HEK293 (cell line): ENCODE data around the gene HNRNPUL2.

Experiments used
- GFI1B ChIP-seq: fragments of 450-650 bp; formaldehyde crosslinking; IDR thresholded peaks from 2 replicates; pipeline ENCODE4 v1.5.1; 2016; ENCODE audit warnings: missing biosample characterization, missing genetic modification characterization
- KLF1 ChIP-seq: fragments of 450-650 bp; formaldehyde crosslinking; IDR thresholded peaks from 2 replicates; pipeline ENCODE4 v1.5.1; 2016; ENCODE audit warnings: missing biosample characterization, missing genetic modification characterization
- OSR2 ChIP-seq: fragments of 450-650 bp; formaldehyde crosslinking; IDR thresholded peaks from 2 replicates; pipeline ENCODE4 v1.5.1; 2016; ENCODE audit warnings: missing biosample characterization, missing genetic modification characterization
- SCRT1 ChIP-seq: fragments of 450-650 bp; formaldehyde crosslinking; IDR thresholded peaks from 2 replicates; pipeline ENCODE4 v1.5.1; 2016; ENCODE audit warnings: missing biosample characterization, missing genetic modification characterization, borderline replicate concordance
- SCRT2 ChIP-seq: fragments of 450-650 bp; formaldehyde crosslinking; IDR thresholded peaks from 2 replicates; pipeline ENCODE4 v1.5.1; 2016; ENCODE audit warnings: missing biosample characterization, missing genetic modification characterization
- SP2 ChIP-seq: fragments of 450-650 bp; formaldehyde crosslinking; IDR thresholded peaks from 2 replicates; pipeline ENCODE4 v1.5.1; 2016; ENCODE audit warnings: missing biosample characterization, missing genetic modification characterization
- SP3 ChIP-seq: fragments of 450-650 bp; formaldehyde crosslinking; IDR thresholded peaks from 2 replicates; pipeline ENCODE4 v1.5.1; 2016; ENCODE audit warnings: missing biosample characterization, missing genetic modification characterization
- TRIM28 ChIP-seq: IDR thresholded peaks from 2 replicates; pipeline ENCODE4 v1.6.1; 2011; ENCODE audit warnings: low read length, control low read depth, borderline replicate concordance
- WT1 ChIP-seq: fragments of 450-650 bp; formaldehyde crosslinking; IDR thresholded peaks from 2 replicates; pipeline ENCODE4 v1.5.1; 2016; ENCODE audit warnings: missing biosample characterization, missing genetic modification characterization
- ZBTB8A ChIP-seq: fragments of 450-650 bp; formaldehyde crosslinking; IDR thresholded peaks from 2 replicates; pipeline ENCODE4 v1.5.1; 2016; ENCODE audit warnings: missing biosample characterization, missing genetic modification characterization
- ZFP37 ChIP-seq: fragments of 450-650 bp; formaldehyde crosslinking; IDR thresholded peaks from 2 replicates; pipeline ENCODE4 v1.5.1; 2016; ENCODE audit warnings: missing biosample characterization, missing genetic modification characterization
- ZNF121 ChIP-seq: fragments of 450-650 bp; formaldehyde crosslinking; IDR thresholded peaks from 2 replicates; pipeline ENCODE4 v1.5.1; 2016; ENCODE audit warnings: missing biosample characterization, missing genetic modification characterization
- ZNF138 ChIP-seq: fragments of 450-650 bp; formaldehyde crosslinking; IDR thresholded peaks from 2 replicates; pipeline ENCODE4 v1.5.1; 2016; ENCODE audit warnings: missing biosample characterization, missing genetic modification characterization, borderline replicate concordance
- ZNF140 ChIP-seq: fragments of 450-650 bp; formaldehyde crosslinking; IDR thresholded peaks from 2 replicates; pipeline ENCODE4 v1.5.1; 2016; ENCODE audit warnings: missing biosample characterization, missing genetic modification characterization
- ZNF146 ChIP-seq: fragments of 450-650 bp; formaldehyde crosslinking; IDR thresholded peaks from 2 replicates; pipeline ENCODE4 v1.5.1; 2016; ENCODE audit warnings: missing biosample characterization, missing genetic modification characterization
- ZNF175 ChIP-seq: fragments of 450-650 bp; formaldehyde crosslinking; IDR thresholded peaks from 2 replicates; pipeline ENCODE4 v1.5.1; 2016; ENCODE audit warnings: missing biosample characterization, missing genetic modification characterization
- ZNF184 ChIP-seq: fragments of 450-650 bp; IDR thresholded peaks from 2 replicates; pipeline ENCODE4 v1.5.1; 2018; ENCODE audit warnings: missing biosample characterization, mild to moderate bottlenecking, missing genetic modification characterization
- ZNF223 ChIP-seq: fragments of 450-650 bp; formaldehyde crosslinking; IDR thresholded peaks from 2 replicates; pipeline ENCODE4 v1.5.1; 2016; ENCODE audit warnings: missing biosample characterization, missing genetic modification characterization
- ZNF426 ChIP-seq: fragments of 450-650 bp; formaldehyde crosslinking; IDR thresholded peaks from 2 replicates; pipeline ENCODE4 v1.5.1; 2017; ENCODE audit warnings: missing biosample characterization, missing genetic modification characterization, mild to moderate bottlenecking, inconsistent platforms, moderate library complexity
- ZNF571 ChIP-seq: fragments of 450-650 bp; formaldehyde crosslinking; IDR thresholded peaks from 2 replicates; pipeline ENCODE4 v1.5.0; 2017; ENCODE audit warnings: missing biosample characterization, missing genetic modification characterization
- ZNF701 ChIP-seq: fragments of 450-650 bp; formaldehyde crosslinking; IDR thresholded peaks from 2 replicates; pipeline ENCODE4 v1.5.1; 2016; ENCODE audit warnings: missing biosample characterization, missing genetic modification characterization
- ZNF792 ChIP-seq: fragments of 450-650 bp; formaldehyde crosslinking; IDR thresholded peaks from 2 replicates; pipeline ENCODE4 v1.5.1; 2016; ENCODE audit warnings: missing biosample characterization, missing genetic modification characterization
- TF ChIP-seq, protein P1 (sequence below): fragments of 450-650 bp; formaldehyde crosslinking; IDR thresholded peaks from 2 replicates; pipeline ENCODE4 v1.5.1; 2016; ENCODE audit warnings: missing biosample characterization, missing genetic modification characterization
- TF ChIP-seq, protein P2 (sequence below): fragments of 450-650 bp; formaldehyde crosslinking; IDR thresholded peaks from 2 replicates; pipeline ENCODE4 v1.5.1; 2016; ENCODE audit warnings: missing biosample characterization, missing genetic modification characterization, borderline replicate concordance
- TF ChIP-seq, protein P3 (sequence below): fragments of 450-650 bp; formaldehyde crosslinking; IDR thresholded peaks from 2 replicates; pipeline ENCODE4 v1.5.1; 2016; ENCODE audit warnings: missing biosample characterization, missing genetic modification characterization
- TF ChIP-seq, protein P4 (sequence below): fragments of 450-650 bp; formaldehyde crosslinking; IDR thresholded peaks from 2 replicates; pipeline ENCODE4 v1.5.1; 2016; ENCODE audit warnings: missing biosample characterization, missing genetic modification characterization
- TF ChIP-seq, protein P5 (sequence below): fragments of 450-650 bp; formaldehyde crosslinking; IDR thresholded peaks from 2 replicates; pipeline ENCODE4 v1.5.1; 2016; ENCODE audit warnings: missing biosample characterization, missing genetic modification characterization

Gene HNRNPUL2

DNA sequence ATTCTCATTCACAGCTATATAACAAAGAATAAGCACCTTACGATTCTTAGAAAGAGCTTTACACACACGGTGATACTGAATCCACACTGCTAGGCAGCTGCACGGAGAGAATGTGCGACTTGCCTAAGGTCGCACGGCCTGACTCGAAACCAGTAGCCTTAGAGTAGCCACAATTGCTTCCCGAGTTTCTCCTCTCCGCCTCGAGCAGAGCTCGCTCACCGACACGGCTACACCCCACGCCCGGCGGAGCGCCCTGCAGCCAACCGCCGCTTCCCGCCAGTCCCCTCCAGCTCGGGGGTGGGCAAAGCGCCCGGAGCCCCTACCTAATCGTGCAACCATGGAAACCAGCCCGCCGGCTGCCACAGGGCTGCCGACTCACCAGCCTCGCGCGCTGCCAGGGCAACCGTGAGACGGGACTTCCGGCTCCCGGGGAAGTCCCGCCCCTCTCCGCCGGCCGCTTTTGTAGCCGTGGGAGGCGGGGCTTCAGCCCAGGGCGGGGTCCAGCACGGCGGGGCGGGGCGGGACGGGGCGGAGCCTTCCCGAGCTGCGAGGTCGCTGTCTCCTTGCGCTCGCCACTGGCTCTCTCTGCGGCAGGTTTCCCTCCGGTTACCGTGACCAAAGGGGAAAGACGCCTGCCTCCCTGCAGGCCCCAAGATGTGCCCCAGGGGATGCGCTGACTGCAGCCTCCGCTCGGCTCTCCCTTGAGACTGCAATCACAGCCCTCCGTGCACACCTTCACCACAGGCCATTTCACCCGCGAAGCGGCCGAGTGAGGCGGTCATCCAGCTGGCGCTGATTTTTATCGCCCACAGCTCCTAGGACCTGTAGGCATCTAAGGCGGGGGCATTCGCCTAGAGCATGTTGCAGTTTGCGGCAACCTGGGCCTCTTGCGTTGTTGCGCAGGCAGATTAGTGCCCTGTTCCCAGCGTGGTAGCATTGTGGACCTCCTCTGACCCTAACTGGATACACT, 21.1 kb downstream of the HNRNPUL2 start (continued):
- TF ChIP-seq, protein P1, sequence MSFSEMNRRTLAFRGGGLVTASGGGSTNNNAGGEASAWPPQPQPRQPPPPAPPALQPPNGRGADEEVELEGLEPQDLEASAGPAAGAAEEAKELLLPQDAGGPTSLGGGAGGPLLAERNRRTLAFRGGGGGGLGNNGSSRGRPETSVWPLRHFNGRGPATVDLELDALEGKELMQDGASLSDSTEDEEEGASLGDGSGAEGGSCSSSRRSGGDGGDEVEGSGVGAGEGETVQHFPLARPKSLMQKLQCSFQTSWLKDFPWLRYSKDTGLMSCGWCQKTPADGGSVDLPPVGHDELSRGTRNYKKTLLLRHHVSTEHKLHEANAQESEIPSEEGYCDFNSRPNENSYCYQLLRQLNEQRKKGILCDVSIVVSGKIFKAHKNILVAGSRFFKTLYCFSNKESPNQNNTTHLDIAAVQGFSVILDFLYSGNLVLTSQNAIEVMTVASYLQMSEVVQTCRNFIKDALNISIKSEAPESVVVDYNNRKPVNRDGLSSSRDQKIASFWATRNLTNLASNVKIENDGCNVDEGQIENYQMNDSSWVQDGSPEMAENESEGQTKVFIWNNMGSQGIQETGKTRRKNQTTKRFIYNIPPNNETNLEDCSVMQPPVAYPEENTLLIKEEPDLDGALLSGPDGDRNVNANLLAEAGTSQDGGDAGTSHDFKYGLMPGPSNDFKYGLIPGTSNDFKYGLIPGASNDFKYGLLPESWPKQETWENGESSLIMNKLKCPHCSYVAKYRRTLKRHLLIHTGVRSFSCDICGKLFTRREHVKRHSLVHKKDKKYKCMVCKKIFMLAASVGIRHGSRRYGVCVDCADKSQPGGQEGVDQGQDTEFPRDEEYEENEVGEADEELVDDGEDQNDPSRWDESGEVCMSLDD (tag by site-specific recombination), result no peak
- TF ChIP-seq ZNF571 (tag by site-specific recombination), result no peak
- TF ChIP-seq SCRT2 (tag by site-specific recombination), result peak; percentile 70
- 0 out of 2 replicates have a peak, but pooled peaks have one; percentile 12 for TF ChIP-seq WT1 (tag by site-specific recombination)
- TF ChIP-seq SP2 (tag by site-specific recombination), result peak; percentile 91
- no peak for TF ChIP-seq ZNF223
- peak; percentile 90 for TF ChIP-seq ZBTB8A (tag by site-specific recombination)
- no peak for TF ChIP-seq ZNF121
- TF ChIP-seq ZNF426 (tag by site-specific recombination), result no peak
- no peak for TF ChIP-seq ZNF140 (tag by site-specific recombination)
- peak; percentile 86 for TF ChIP-seq SP3
- 0 out of 2 replicates have a peak, but pooled peaks have one; percentile 12 for TF ChIP-seq SCRT1
- TF ChIP-seq, protein P2, sequence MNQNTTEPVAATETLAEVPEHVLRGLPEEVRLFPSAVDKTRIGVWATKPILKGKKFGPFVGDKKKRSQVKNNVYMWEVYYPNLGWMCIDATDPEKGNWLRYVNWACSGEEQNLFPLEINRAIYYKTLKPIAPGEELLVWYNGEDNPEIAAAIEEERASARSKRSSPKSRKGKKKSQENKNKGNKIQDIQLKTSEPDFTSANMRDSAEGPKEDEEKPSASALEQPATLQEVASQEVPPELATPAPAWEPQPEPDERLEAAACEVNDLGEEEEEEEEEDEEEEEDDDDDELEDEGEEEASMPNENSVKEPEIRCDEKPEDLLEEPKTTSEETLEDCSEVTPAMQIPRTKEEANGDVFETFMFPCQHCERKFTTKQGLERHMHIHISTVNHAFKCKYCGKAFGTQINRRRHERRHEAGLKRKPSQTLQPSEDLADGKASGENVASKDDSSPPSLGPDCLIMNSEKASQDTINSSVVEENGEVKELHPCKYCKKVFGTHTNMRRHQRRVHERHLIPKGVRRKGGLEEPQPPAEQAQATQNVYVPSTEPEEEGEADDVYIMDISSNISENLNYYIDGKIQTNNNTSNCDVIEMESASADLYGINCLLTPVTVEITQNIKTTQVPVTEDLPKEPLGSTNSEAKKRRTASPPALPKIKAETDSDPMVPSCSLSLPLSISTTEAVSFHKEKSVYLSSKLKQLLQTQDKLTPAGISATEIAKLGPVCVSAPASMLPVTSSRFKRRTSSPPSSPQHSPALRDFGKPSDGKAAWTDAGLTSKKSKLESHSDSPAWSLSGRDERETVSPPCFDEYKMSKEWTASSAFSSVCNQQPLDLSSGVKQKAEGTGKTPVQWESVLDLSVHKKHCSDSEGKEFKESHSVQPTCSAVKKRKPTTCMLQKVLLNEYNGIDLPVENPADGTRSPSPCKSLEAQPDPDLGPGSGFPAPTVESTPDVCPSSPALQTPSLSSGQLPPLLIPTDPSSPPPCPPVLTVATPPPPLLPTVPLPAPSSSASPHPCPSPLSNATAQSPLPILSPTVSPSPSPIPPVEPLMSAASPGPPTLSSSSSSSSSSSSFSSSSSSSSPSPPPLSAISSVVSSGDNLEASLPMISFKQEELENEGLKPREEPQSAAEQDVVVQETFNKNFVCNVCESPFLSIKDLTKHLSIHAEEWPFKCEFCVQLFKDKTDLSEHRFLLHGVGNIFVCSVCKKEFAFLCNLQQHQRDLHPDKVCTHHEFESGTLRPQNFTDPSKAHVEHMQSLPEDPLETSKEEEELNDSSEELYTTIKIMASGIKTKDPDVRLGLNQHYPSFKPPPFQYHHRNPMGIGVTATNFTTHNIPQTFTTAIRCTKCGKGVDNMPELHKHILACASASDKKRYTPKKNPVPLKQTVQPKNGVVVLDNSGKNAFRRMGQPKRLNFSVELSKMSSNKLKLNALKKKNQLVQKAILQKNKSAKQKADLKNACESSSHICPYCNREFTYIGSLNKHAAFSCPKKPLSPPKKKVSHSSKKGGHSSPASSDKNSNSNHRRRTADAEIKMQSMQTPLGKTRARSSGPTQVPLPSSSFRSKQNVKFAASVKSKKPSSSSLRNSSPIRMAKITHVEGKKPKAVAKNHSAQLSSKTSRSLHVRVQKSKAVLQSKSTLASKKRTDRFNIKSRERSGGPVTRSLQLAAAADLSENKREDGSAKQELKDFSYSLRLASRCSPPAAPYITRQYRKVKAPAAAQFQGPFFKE (tag by site-specific recombination), result no peak
- TF ChIP-seq ZNF146 (tag by site-specific recombination), result no peak
- TF ChIP-seq KLF1 (tag by site-specific recombination), result 0 out of 2 replicates have a peak, but pooled peaks have one; percentile 12
- no peak for TF ChIP-seq ZFP37 (tag by site-specific recombination)
- TF ChIP-seq, protein P3, sequence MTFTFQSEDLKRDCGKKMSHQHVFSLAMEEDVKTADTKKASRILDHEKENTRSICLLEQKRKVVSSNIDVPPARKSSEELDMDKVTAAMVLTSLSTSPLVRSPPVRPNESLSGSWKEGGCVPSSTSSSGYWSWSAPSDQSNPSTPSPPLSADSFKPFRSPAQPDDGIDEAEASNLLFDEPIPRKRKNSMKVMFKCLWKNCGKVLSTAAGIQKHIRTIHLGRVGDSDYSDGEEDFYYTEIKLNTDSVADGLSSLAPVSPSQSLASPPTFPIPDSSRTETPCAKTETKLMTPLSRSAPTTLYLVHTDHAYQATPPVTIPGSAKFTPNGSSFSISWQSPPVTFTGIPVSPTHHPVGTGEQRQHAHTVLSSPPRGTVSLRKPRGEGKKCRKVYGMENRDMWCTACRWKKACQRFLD (tag by site-specific recombination), result no peak
- TF ChIP-seq, protein P4, sequence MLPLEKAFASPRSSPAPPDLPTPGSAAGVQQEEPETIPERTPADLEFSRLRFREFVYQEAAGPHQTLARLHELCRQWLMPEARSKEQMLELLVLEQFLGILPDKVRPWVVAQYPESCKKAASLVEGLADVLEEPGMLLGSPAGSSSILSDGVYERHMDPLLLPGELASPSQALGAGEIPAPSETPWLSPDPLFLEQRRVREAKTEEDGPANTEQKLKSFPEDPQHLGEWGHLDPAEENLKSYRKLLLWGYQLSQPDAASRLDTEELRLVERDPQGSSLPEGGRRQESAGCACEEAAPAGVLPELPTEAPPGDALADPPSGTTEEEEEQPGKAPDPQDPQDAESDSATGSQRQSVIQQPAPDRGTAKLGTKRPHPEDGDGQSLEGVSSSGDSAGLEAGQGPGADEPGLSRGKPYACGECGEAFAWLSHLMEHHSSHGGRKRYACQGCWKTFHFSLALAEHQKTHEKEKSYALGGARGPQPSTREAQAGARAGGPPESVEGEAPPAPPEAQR (tag by site-specific recombination), result no peak
- no peak for TF ChIP-seq ZNF138 (tag by site-specific recombination)
- TF ChIP-seq ZNF175, result no peak
- TF ChIP-seq GFI1B, result 0 out of 2 replicates have a peak, but pooled peaks have one; percentile 20
- TF ChIP-seq, protein P5, sequence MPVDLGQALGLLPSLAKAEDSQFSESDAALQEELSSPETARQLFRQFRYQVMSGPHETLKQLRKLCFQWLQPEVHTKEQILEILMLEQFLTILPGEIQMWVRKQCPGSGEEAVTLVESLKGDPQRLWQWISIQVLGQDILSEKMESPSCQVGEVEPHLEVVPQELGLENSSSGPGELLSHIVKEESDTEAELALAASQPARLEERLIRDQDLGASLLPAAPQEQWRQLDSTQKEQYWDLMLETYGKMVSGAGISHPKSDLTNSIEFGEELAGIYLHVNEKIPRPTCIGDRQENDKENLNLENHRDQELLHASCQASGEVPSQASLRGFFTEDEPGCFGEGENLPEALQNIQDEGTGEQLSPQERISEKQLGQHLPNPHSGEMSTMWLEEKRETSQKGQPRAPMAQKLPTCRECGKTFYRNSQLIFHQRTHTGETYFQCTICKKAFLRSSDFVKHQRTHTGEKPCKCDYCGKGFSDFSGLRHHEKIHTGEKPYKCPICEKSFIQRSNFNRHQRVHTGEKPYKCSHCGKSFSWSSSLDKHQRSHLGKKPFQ, result 0 out of 2 replicates have a peak, but pooled peaks have one; percentile 47
- peak; percentile 41; the same call in 1 of the 2 replicates for TF ChIP-seq TRIM28
- TF ChIP-seq ZNF184 (tag by site-specific recombination), result no peak
- no peak for TF ChIP-seq ZNF701 (tag by site-specific recombination)
- TF ChIP-seq OSR2 (tag by site-specific recombination), result peak; percentile 19; the same call in 1 of the 2 replicates
- no peak for TF ChIP-seq ZNF792
